Adrenal gland (tissue), 12 donors: Measurements from ENCODE around the gene TAB2. TPM values are rescaled to one million over a fixed set of nuclear protein-coding genes. Genes with fewer than 3 reads are reported as not detected.

Source experiments
- DNase-seq, 7 donors: peaks; one replicate each; pipeline ENCODE4 v3.0.0-alpha.2; 2019 to 2020
- H3K27ac ChIP-seq, 5 donors: fragments of 200-600 bp; sonication (generic) in 4 of 5; 1 replicate in 3 of 5; 2 replicates in 2 of 5; pipeline versions ENCODE4 v1.5.1 to v1.8.0; 2016 to 2020; ENCODE audit warnings: mild to moderate bottlenecking in 1 of 5
- H3K27me3 ChIP-seq: fragments of 200-600 bp; 2 replicates; pipeline ENCODE4 v1.8.0; 2021
- H3K36me3 ChIP-seq, 2 donors: fragments of 200-600 bp; replicated peaks in 1 of 2; 1 replicate in 1 of 2; 2 replicates in 1 of 2; pipeline versions ENCODE4 v1.5.1 to v1.8.0; 2018 to 2022
- H3K4me1 ChIP-seq, 2 donors: fragments of 200-600 bp; replicated peaks in 1 of 2; 1 replicate in 1 of 2; 2 replicates in 1 of 2; pipeline versions ENCODE4 v1.5.1 to v1.8.0; 2018 to 2021
- H3K4me3 ChIP-seq, 4 donors: fragments of 200-600 bp; sonication (generic) in 3 of 4; one replicate each; pipeline ENCODE4 v1.5.1; 2016 to 2018
- H3K9me3 ChIP-seq, 3 donors: fragments of 200-600 bp; sonication (generic) in 1 of 3; replicated peaks in 1 of 3; 1 replicate in 2 of 3; 2 replicates in 1 of 3; pipeline versions ENCODE4 v1.5.1 to v1.8.0; 2016 to 2021
- POLR2A ChIP-seq, 2 donors: fragments of 450-650 bp; IDR thresholded peaks; one replicate each; pipeline ENCODE4 v1.6.1; 2017; ENCODE audit warnings: antibody characterized with exemption in 2 of 2, mild to moderate bottlenecking in 2 of 2, moderate library complexity in 1 of 2
- WGBS, 4 donors: extraction: QIAGEN DNeasy Blood & Tissue Kit in 2 of 4; methylation state at CpG; one replicate each; pipeline versions ENCODE4 v1.1.5 to v1.1.7; 2013 to 2017; 5-methylcytosine and 5-hydroxymethylcytosine counted together
- intact Hi-C, 2 donors: fragments of 100-400 bp; cut with DNase I; formaldehyde crosslinking; loops; one replicate each; pipeline versions ENCODE4 v1.14.1 to v1.15.0; 2022 to 2023
- polyA plus RNA-seq, 3 donors: library from polyadenylated mRNA; stranded (reverse); fragments of 200-250 nt in 2 of 3; fragments of 350-450 nt in 1 of 3; fragmentation: Illumina TruSeq in 1 of 3; extraction: RNeasy Lipid Tissue Mini Kit (QIAGEN cat#74804) in 1 of 3; gene quantifications; one replicate each; pipeline ENCODE4 v1.2.3, GENCODE V29; 2013 to 2014
- total RNA-seq, 9 donors: library from RNA; depleted of rRNA in 4 of 9; stranded (reverse); fragments of >200 nt in 4 of 9; fragments of 120-200 nt in 1 of 9; fragmentation: NEBNext Ultra II Directional in 1 of 9; extraction: Animal tissue kit (Norgen Biotek cat#: 25700) in 1 of 9; gene quantifications; one replicate each; pipeline versions ENCODE4 v1.1.0 to v1.2.4, GENCODE V29; 2013 to 2023
- TF ChIP-seq, protein P1 (sequence below), 6 experiments: fragments of 450-650 bp in 4 of 6; fragments of 200-600 bp in 2 of 6; sonication (generic) in 1 of 6; IDR thresholded peaks; 1 replicate in 5 of 6; 2 replicates in 1 of 6; pipeline versions ENCODE4 v1.5.1 to v1.8.0; 2016 to 2021; ENCODE audit warnings: antibody characterized with exemption in 6 of 6, mild to moderate bottlenecking in 2 of 6, moderate library complexity in 1 of 6
- donor health status: healthy with polysubstance abuse.
- donor health status: Bipolar disorder and iron deficiency.
- donor health status: DM: yes; HTN: yes; CAD: no.
- donor health status: DM: no; HTN: no; CAD: no.
- donor health status: DM: no; HTN: no; CAD: no.
- donor health status: DM: yes; HTN: yes; CAD: no.

The TAB2 gene
- total and polyA plus RNA-seq, 12 donors, result 10.8 to 68.8 (median 43.9) TPM

DNA sequence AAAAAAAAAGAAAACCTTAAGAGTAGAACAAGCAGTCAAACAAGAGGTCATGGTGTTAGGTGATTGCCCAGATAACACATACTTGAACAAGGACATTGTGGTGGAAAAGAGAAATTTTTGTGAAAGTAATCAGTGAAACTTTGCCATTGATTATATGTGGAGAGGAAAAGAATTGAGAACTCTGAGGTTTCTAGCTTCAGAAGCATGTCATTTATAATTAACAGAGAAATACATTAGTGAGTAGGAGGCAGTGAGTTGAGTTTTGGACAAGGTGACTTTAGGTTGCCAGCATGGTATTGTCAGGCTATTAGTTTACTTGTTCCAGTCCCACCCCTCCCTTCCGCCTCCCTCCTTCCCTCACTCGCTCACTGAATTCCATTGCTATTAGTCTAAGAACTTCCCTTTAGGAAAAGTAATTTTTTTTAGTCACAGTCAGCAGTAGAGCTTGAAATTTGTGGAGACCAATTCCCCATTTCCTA is 17.2 kb downstream of the TAB2 start:
- WGBS, 4 donors, result 33 to 37% (median 36%) methylated on average over 2 of the region's 2 CpGs
- peak in 6 of 7 donors; percentile 38 to 73 (median 52) for DNase-seq
- no peaks in the 10 kb centered on the region for H3K27me3 ChIP-seq
- H3K36me3 ChIP-seq, result no peaks in the 10 kb centered on the region
- TF ChIP-seq, protein P1, sequence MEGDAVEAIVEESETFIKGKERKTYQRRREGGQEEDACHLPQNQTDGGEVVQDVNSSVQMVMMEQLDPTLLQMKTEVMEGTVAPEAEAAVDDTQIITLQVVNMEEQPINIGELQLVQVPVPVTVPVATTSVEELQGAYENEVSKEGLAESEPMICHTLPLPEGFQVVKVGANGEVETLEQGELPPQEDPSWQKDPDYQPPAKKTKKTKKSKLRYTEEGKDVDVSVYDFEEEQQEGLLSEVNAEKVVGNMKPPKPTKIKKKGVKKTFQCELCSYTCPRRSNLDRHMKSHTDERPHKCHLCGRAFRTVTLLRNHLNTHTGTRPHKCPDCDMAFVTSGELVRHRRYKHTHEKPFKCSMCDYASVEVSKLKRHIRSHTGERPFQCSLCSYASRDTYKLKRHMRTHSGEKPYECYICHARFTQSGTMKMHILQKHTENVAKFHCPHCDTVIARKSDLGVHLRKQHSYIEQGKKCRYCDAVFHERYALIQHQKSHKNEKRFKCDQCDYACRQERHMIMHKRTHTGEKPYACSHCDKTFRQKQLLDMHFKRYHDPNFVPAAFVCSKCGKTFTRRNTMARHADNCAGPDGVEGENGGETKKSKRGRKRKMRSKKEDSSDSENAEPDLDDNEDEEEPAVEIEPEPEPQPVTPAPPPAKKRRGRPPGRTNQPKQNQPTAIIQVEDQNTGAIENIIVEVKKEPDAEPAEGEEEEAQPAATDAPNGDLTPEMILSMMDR (IDR thresholded peaks at IDR 0.05), result no peak
- TF ChIP-seq POLR2A (IDR thresholded peaks at IDR 0.05), result no peak
- H3K27ac ChIP-seq, result peak overlapping the region in 4 of 5 donors; percentile 11 to 45 (median 39)
- H3K4me1 ChIP-seq, result peaks cover 48 to 79% of the 10 kb centered on the region in 2 donors
- intact Hi-C loops, result no loop called here
- H3K9me3 ChIP-seq, result no peaks in the 10 kb centered on the region
- no peak overlapping the region for H3K4me3 ChIP-seq

DNA sequence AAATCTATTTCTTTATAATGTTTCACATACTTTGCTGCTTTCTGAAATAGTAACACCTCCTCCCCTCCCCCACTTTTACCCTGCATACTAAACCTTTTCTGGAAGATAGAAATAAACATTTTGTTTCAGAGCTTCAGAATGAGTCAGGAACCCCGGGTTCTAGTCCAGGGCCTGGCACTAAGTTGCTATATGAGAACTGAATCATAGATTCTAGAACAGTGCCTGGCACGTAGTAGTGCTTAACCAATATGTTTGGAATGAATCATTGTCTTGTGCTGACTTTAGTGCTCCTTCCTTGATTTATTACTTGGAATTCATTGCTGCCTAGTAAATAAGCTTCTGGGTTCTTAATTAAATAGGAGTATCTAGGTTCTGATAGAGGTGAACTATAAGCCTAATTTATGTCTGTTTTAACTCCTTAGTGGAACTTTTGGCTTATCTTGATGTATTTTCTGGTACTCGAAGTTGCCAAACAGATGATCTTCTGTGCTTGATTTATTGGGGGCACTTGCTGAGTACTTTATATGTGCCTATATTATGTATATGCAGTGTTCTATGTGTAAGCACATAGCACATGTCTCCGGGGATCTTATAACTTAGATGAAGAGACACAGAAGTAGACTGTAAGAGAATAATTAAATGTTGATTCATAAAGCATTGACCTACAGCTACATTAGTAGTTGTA is 18.6 kb downstream of the TAB2 start:
- peak in 2 of 7 donors; percentile 35 to 46 for DNase-seq
- H3K9me3 ChIP-seq, result no peaks in the 10 kb centered on the region
- H3K4me3 ChIP-seq, result no peak overlapping the region
- 44 to 50% (median 49%) methylated on average over 4 of the region's 4 CpGs for WGBS, 4 donors
- H3K36me3 ChIP-seq, result no peaks in the 10 kb centered on the region
- H3K4me1 ChIP-seq, result peaks cover 48 to 81% of the 10 kb centered on the region in 2 donors
- intact Hi-C loops, result no loop called here
- H3K27ac ChIP-seq, result peak overlapping the region in 2 of 5 donors; percentile 29 to 45
- no peak for TF ChIP-seq POLR2A (IDR thresholded peaks at IDR 0.05)
- TF ChIP-seq, protein P1 (IDR thresholded peaks at IDR 0.05), result no peak
- no peaks in the 10 kb centered on the region for H3K27me3 ChIP-seq

DNA sequence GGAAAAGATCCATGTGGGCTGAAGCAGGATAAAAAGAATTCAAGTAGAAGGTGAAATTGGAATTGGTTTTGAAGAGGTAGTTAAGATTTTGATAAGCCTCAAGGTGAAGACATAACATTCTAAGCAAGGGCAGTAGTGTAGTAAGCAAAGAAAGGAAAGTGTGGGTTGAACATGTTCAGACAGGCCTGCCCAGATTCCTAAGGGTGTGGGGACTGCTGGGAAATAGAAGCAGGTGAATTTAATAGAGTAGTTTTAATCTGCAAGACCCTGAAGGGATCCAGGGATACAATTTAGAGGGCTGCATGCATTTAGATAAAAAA is 19.1 kb downstream of the TAB2 start:
- H3K4me1 ChIP-seq, result peaks cover 48 to 81% of the 10 kb centered on the region in 2 donors
- H3K4me3 ChIP-seq, result no peak overlapping the region
- DNase-seq, result no peak
- intact Hi-C loops, result no loop called here
- H3K36me3 ChIP-seq, result no peaks in the 10 kb centered on the region
- TF ChIP-seq, protein P1 (IDR thresholded peaks at IDR 0.05), result no peak
- no peak for TF ChIP-seq POLR2A (IDR thresholded peaks at IDR 0.05)
- no peaks in the 10 kb centered on the region for H3K27me3 ChIP-seq
- H3K27ac ChIP-seq, result peak overlapping the region in 1 of 5 donors; percentile 45
- no peaks in the 10 kb centered on the region for H3K9me3 ChIP-seq

DNA sequence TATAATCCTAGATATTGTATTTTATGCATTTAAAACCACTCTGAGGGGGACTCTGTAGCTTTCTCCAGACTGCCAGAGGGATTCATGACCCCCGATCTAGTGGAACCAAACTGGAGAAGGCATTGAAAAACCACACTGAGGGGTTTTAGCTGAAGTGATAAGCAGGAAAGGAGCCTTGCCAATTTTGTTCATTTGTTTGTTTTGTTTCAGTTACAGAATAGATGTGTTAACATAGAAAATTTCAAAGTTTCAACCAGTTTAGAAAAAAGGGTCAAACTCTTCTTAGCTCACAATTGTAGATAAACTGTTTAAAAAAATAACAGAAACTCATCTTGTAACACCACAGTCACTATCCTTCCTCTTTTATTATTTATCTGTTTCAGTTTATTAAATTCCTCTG is 19.8 kb downstream of the TAB2 start:
- no peaks in the 10 kb centered on the region for H3K36me3 ChIP-seq
- peaks cover 40 to 81% of the 10 kb centered on the region in 2 donors for H3K4me1 ChIP-seq
- intact Hi-C loops, result no loop called here
- no peaks in the 10 kb centered on the region for H3K9me3 ChIP-seq
- DNase-seq, result no peak
- H3K27me3 ChIP-seq, result no peaks in the 10 kb centered on the region
- H3K27ac ChIP-seq, result no peak overlapping the region
- WGBS, 4 donors, result 69 to 74% (median 72%) methylated on average over 1 of the region's 1 CpG
- no peak overlapping the region for H3K4me3 ChIP-seq
- TF ChIP-seq POLR2A (IDR thresholded peaks at IDR 0.05), result no peak
- TF ChIP-seq, protein P1 (IDR thresholded peaks at IDR 0.05), result no peak
